CD14-positive monocyte (primary cell): ENCODE results near the gene NPAS2. TPM values are rescaled to one million over a fixed set of nuclear protein-coding genes. Genes with fewer than 3 reads are reported as not detected.

ENCODE experiments used
- DNase-seq, 3 donors: peaks; one replicate each; pipeline ENCODE4 v3.0.0-alpha.2; 2011 to 2022
- H2AFZ ChIP-seq: 2 replicates; pipeline ENCODE4 v1.6.0; 2012; ENCODE audit warnings: mild to moderate bottlenecking, low read depth, low read length, inconsistent platforms; ENCODE audit not compliant: insufficient read depth, poor library complexity, severe bottlenecking
- H3K27ac ChIP-seq, 2 donors: 1 replicate in 1 of 2; 2 replicates in 1 of 2; pipeline ENCODE4 v1.5.1; 2012 to 2013; ENCODE audit warnings: low read length in 2 of 2, control low read depth in 1 of 2, inconsistent platforms in 1 of 2, low read depth in 1 of 2, mild to moderate bottlenecking in 1 of 2
- H3K27me3 ChIP-seq, 2 donors: one replicate each; pipeline versions ENCODE4 v1.6.0 to v1.6.1; 2011 to 2013; ENCODE audit warnings: low read length in 2 of 2; ENCODE audit not compliant: control insufficient read depth in 2 of 2, insufficient read depth in 2 of 2
- H3K36me3 ChIP-seq, 2 donors: replicated peaks in 1 of 2; 1 replicate in 1 of 2; 2 replicates in 1 of 2; pipeline versions ENCODE4 v1.5.1 to v1.6.1; 2012 to 2013; ENCODE audit warnings: low read length in 2 of 2, control low read depth in 1 of 2, inconsistent platforms in 1 of 2, mild to moderate bottlenecking in 1 of 2; ENCODE audit not compliant: insufficient read depth in 2 of 2, control insufficient read depth in 1 of 2
- H3K4me1 ChIP-seq, 2 donors: 1 replicate in 1 of 2; 2 replicates in 1 of 2; pipeline versions ENCODE4 v1.5.1 to v1.6.1; 2012 to 2013; ENCODE audit warnings: low read length in 2 of 2, control low read depth in 1 of 2, inconsistent platforms in 1 of 2, mild to moderate bottlenecking in 1 of 2, moderate library complexity in 1 of 2; ENCODE audit not compliant: insufficient read depth in 2 of 2, control insufficient read depth in 1 of 2
- H3K4me2 ChIP-seq: replicated peaks from 2 replicates; pipeline ENCODE3; 2012; ENCODE audit warnings: low read length, moderate library complexity, mild to moderate bottlenecking; ENCODE audit not compliant: poor library complexity, severe bottlenecking; ENCODE audit errors: extremely low read depth
- H3K4me3 ChIP-seq, 3 experiments: fragments of 200-600 bp in 1 of 3; sonication (generic) in 1 of 3; replicated peaks in 1 of 3; 1 replicate in 2 of 3; 2 replicates in 1 of 3; pipeline ENCODE4 v1.5.1; 2011 to 2013; ENCODE audit warnings: low read length in 3 of 3, mild to moderate bottlenecking in 3 of 3, control low read depth in 2 of 3, low read depth in 2 of 3, inconsistent platforms in 1 of 3, moderate library complexity in 1 of 3
- H3K79me2 ChIP-seq: 2 replicates; pipeline ENCODE4 v1.6.0; 2012; ENCODE audit warnings: mild to moderate bottlenecking, control low read depth, inconsistent platforms, low read length, moderate library complexity; ENCODE audit not compliant: insufficient read depth
- H3K9ac ChIP-seq: 2 replicates; pipeline ENCODE4 v1.6.0; 2017; ENCODE audit warnings: low read length, mild to moderate bottlenecking; ENCODE audit not compliant: insufficient read depth, poor library complexity, severe bottlenecking
- H3K9me3 ChIP-seq, 2 donors: replicated peaks in 1 of 2; 1 replicate in 1 of 2; 2 replicates in 1 of 2; pipeline versions ENCODE4 v1.5.1 to v1.6.1; 2012 to 2013; ENCODE audit warnings: low read length in 2 of 2, control low read depth in 1 of 2; ENCODE audit not compliant: control insufficient read depth in 1 of 2, insufficient read depth in 1 of 2
- H4K20me1 ChIP-seq: 2 replicates; pipeline ENCODE4 v1.6.0; 2012; ENCODE audit warnings: mild to moderate bottlenecking, low read length, control low read depth, moderate library complexity; ENCODE audit not compliant: insufficient read depth
- H3K27ac Mint-ChIP-seq, 7 donors: one replicate each; pipeline ENCODE4 v1.8.0; 2020; ENCODE audit warnings: mild to moderate bottlenecking in 7 of 7, mixed read lengths in 7 of 7, moderate library complexity in 6 of 7, inconsistent platforms in 2 of 7
- H3K27me3 Mint-ChIP-seq, 3 donors: one replicate each; pipeline ENCODE4 v1.8.0; 2021 to 2022; ENCODE audit warnings: low read depth in 3 of 3, mild to moderate bottlenecking in 3 of 3, mixed read lengths in 3 of 3, moderate library complexity in 3 of 3, inconsistent platforms in 1 of 3
- H3K36me3 Mint-ChIP-seq, 2 donors: one replicate each; pipeline ENCODE4 v1.8.0; 2020; ENCODE audit warnings: mixed read lengths in 2 of 2, inconsistent platforms in 1 of 2, mild to moderate bottlenecking in 1 of 2
- H3K4me1 Mint-ChIP-seq: one replicate; pipeline ENCODE4 v1.8.0; 2020; ENCODE audit warnings: mild to moderate bottlenecking, mixed read lengths
- H3K4me3 Mint-ChIP-seq, 2 donors: one replicate each; pipeline ENCODE4 v1.8.0; 2020; ENCODE audit warnings: mild to moderate bottlenecking in 2 of 2, mixed read lengths in 2 of 2, moderate library complexity in 1 of 2
- H3K9me3 Mint-ChIP-seq, 7 donors: one replicate each; pipeline ENCODE4 v1.8.0; 2020 to 2022; ENCODE audit warnings: mixed read lengths in 7 of 7, mild to moderate bottlenecking in 6 of 7, moderate library complexity in 6 of 7, inconsistent platforms in 2 of 7
- WGBS: methylation state at CpG from one replicate; pipeline ENCODE4 v1.1.5; 2013; ENCODE audit warnings: missing lambda C conversion rate; ENCODE audit not compliant: insufficient coverage; 5-methylcytosine and 5-hydroxymethylcytosine counted together
- intact Hi-C, 2 donors: fragments of 100-400 bp; cut with micrococcal nuclease; formaldehyde crosslinking; loops; one replicate each; pipeline versions ENCODE4 v1.15.0 to v1.15.1; 2023
- polyA plus RNA-seq, 3 donors: library from polyadenylated mRNA; depleted of rRNA in 1 of 3; unstranded in 2 of 3; stranded (reverse) in 1 of 3; fragments of 300-500 nt in 2 of 3; fragments of >200 nt in 1 of 3; fragmentation: Illumina TruSeq in 2 of 3; gene quantifications; 1 replicate in 2 of 3; 2 replicates in 1 of 3; pipeline ENCODE4 v1.2.3, GENCODE V29; 2012 to 2021
- TF ChIP-seq, protein P1 (sequence below): fragments of 200-600 bp; IDR thresholded peaks from one replicate; pipeline ENCODE4 v1.8.0; 2022; ENCODE audit warnings: antibody characterized with exemption, mild to moderate bottlenecking

The NPAS2 gene
- polyA plus RNA-seq, 3 donors: not detected

DNA sequence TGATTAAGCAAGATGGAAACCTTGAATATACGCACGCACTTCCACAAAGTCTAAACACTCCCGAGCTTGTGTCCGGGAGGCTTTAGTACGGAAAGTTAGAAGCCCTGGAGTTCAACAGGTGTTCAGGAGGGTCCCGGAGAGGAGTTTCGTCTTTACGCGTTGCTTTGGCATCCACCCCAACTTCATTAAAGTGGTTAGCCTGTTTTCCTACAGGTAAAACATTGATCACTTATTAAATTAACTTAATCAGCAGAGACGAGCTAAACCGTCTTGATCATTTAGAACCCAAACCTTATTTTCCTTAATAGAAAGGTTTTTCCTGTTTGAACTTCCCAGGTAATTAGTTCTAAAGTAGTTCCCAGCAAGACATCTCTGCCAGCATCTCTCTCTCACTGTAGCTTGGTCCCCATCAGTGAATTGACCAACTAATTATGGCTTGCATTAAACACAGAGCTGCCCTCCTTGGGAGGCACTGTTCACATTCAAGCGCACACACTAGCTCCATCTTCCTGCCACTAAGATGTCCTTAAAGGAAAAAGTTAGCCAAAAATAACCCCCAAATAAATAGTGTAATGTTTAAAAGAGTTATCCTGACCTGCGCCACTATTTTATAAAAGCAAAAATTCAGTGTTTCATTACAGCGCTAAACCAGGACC, 1.4 kb downstream of the NPAS2 start:
- Histone ChIP-seq H3K4me2 (no peak overlapping the region), H3K27me3 (peaks cover 59 to 69% of the 10 kb centered on the region in 2 donors), H3K9ac (no peak overlapping the region), H3K27ac (no peak overlapping the region), H4K20me1 (no peaks in the 10 kb centered on the region), H3K79me2 (no peaks in the 10 kb centered on the region), H3K4me1 (no peaks in the 10 kb centered on the region), H2AFZ (no peak overlapping the region), H3K36me3 (no peaks in the 10 kb centered on the region), H3K9me3 (peaks cover 0 to 28% of the 10 kb centered on the region in 2 donors), H3K4me3 (no peak overlapping the region)
- WGBS: no CpG with 5 or more reads among the region's 14 CpGs
- no peak for DNase-seq
- Mint-ChIP-seq H3K36me3 (peaks cover 0 to 2% of the 10 kb centered on the region in 2 donors), H3K4me3 (peak overlapping the region in 1 of 2 donors; percentile 74), H3K9me3 (peaks cover 0 to 8% (median 2%) of the 10 kb centered on the region in 7 donors), H3K27ac (no peak overlapping the region), H3K4me1 (peaks cover 2% of the 10 kb centered on the region), H3K27me3 (peaks cover 62 to 82% (median 67%) of the 10 kb centered on the region in 3 donors)
- intact Hi-C loops: no loop called here
- TF ChIP-seq, protein P1, sequence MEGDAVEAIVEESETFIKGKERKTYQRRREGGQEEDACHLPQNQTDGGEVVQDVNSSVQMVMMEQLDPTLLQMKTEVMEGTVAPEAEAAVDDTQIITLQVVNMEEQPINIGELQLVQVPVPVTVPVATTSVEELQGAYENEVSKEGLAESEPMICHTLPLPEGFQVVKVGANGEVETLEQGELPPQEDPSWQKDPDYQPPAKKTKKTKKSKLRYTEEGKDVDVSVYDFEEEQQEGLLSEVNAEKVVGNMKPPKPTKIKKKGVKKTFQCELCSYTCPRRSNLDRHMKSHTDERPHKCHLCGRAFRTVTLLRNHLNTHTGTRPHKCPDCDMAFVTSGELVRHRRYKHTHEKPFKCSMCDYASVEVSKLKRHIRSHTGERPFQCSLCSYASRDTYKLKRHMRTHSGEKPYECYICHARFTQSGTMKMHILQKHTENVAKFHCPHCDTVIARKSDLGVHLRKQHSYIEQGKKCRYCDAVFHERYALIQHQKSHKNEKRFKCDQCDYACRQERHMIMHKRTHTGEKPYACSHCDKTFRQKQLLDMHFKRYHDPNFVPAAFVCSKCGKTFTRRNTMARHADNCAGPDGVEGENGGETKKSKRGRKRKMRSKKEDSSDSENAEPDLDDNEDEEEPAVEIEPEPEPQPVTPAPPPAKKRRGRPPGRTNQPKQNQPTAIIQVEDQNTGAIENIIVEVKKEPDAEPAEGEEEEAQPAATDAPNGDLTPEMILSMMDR: no peak

GRCh38 chr2:100821911-100822265, 1.9 kb downstream of the NPAS2 start:
- TF ChIP-seq, protein P1: no peak
- WGBS: no CpG with 5 or more reads among the region's 9 CpGs
- Mint-ChIP-seq H3K36me3 (peaks cover 0 to 2% of the 10 kb centered on the region in 2 donors), H3K27me3 (peaks cover 57 to 78% (median 67%) of the 10 kb centered on the region in 3 donors), H3K4me1 (peaks cover 2% of the 10 kb centered on the region), H3K9me3 (peaks cover 0 to 8% (median 2%) of the 10 kb centered on the region in 7 donors), H3K4me3 (peak overlapping the region in 1 of 2 donors; percentile 65), H3K27ac (no peak overlapping the region)
- no peaks in the 10 kb centered on the region for H3K36me3 ChIP-seq
- intact Hi-C loops: no loop called here
- peaks cover 0 to 28% of the 10 kb centered on the region in 2 donors for H3K9me3 ChIP-seq
- H3K4me3 ChIP-seq: no peak overlapping the region
- H3K4me2 ChIP-seq: no peak overlapping the region
- H3K9ac ChIP-seq: no peak overlapping the region
- H3K27me3 ChIP-seq: peaks cover 55 to 64% of the 10 kb centered on the region in 2 donors
- H3K27ac ChIP-seq: no peak overlapping the region
- no peaks in the 10 kb centered on the region for H4K20me1 ChIP-seq
- no peak overlapping the region for H2AFZ ChIP-seq
- no peaks in the 10 kb centered on the region for H3K79me2 ChIP-seq
- no peaks in the 10 kb centered on the region for H3K4me1 ChIP-seq
- DNase-seq: no peak
